PC-9 (cell line): ENCODE data around the gene DENND5A. TPM values are rescaled to one million over a fixed set of nuclear protein-coding genes. Genes with fewer than 3 reads are reported as not detected.

Source experiments
- BruUV-seq: library from RNA; stranded (reverse); fragments of 400-500 nt; replicated peaks from 2 replicates; lab custom pipeline; 2021; lab: Mats Ljungman, UMichigan
- CTCF ChIA-PET: fragments of 300-600 bp; sonication (Branson Sonifier 250); formaldehyde crosslinking; loops from one replicate; lab custom pipeline; 2022; ENCODE audit warnings: antibody characterized with exemption; lab: Charles Lee
- POLR2A ChIA-PET: fragments of 300-600 bp; sonication (Branson Sonifier 250); formaldehyde crosslinking; loops from one replicate; lab custom pipeline; 2022; ENCODE audit warnings: antibody characterized with exemption; ENCODE audit not compliant: unreplicated experiment; lab: Charles Lee
- DNase-seq, 2 experiments: peaks; one replicate each; pipeline versions ENCODE4 v3.0.0 to v3.0.0-alpha.2; 2015 to 2022; ENCODE audit warnings: mixed read lengths in 1 of 2
- H2AFZ ChIP-seq: fragments of 200-600 bp; sonication (generic); 2 replicates; pipeline ENCODE4 v1.8.1; 2017; ENCODE audit warnings: antibody characterized with exemption
- H3F3A ChIP-seq: fragments of 200-600 bp; sonication (generic); 2 replicates; pipeline ENCODE4 v1.8.1; 2017; ENCODE audit warnings: antibody characterized with exemption, mild to moderate bottlenecking, low read depth; ENCODE audit not compliant: insufficient read depth
- H3K27ac ChIP-seq: fragments of 200-600 bp; sonication (generic); 2 replicates; pipeline ENCODE4 v1.6.1; 2016; ENCODE audit warnings: mixed run types
- H3K27me3 ChIP-seq: fragments of 200-600 bp; sonication (generic); 2 replicates; pipeline ENCODE4 v1.6.1; 2016; ENCODE audit warnings: low read depth, mixed run types; ENCODE audit not compliant: insufficient read depth
- H3K36me3 ChIP-seq: fragments of 200-600 bp; sonication (generic); 2 replicates; pipeline ENCODE4 v1.6.1; 2016; ENCODE audit warnings: low read depth, mixed run types
- H3K4me1 ChIP-seq: fragments of 200-600 bp; sonication (generic); replicated peaks from 2 replicates; pipeline ENCODE4 v1.6.1; 2016; ENCODE audit warnings: mixed run types; ENCODE audit not compliant: insufficient read depth
- H3K4me2 ChIP-seq: fragments of 200-600 bp; sonication (generic); 2 replicates; pipeline ENCODE4 v1.6.1; 2017; ENCODE audit warnings: mixed run types
- H3K4me3 ChIP-seq: fragments of 200-600 bp; sonication (generic); 2 replicates; pipeline ENCODE4 v1.6.1; 2016; ENCODE audit warnings: mixed run types
- H3K79me2 ChIP-seq: fragments of 200-600 bp; sonication (generic); 2 replicates; pipeline ENCODE4 v1.6.1; 2017; ENCODE audit warnings: low read depth, mixed run types
- H3K9me2 ChIP-seq: fragments of 200-600 bp; sonication (generic); 2 replicates; pipeline ENCODE4 v1.8.1; 2017; ENCODE audit warnings: mild to moderate bottlenecking; ENCODE audit not compliant: insufficient read depth
- H3K9me3 ChIP-seq: fragments of 200-600 bp; sonication (generic); 2 replicates; pipeline ENCODE4 v1.8.1; 2016; ENCODE audit warnings: low read depth; ENCODE audit not compliant: insufficient read depth
- H4K20me1 ChIP-seq: fragments of 200-600 bp; sonication (generic); 2 replicates; pipeline ENCODE4 v1.8.1; 2017; ENCODE audit not compliant: insufficient read depth
- CTCF ChIP-seq: fragments of 200-600 bp; sonication (generic); conservative IDR thresholded peaks from 2 replicates; pipeline ENCODE4 v1.6.1; 2017; ENCODE audit warnings: mixed run types, antibody characterized with exemption, mild to moderate bottlenecking, moderate library complexity
- EZH2 ChIP-seq: fragments of 200-600 bp; sonication (generic); IDR thresholded peaks from 2 replicates; pipeline ENCODE4 v1.8.0; 2017; ENCODE audit warnings: antibody characterized with exemption, low read depth
- intact Hi-C: fragments of 100-400 bp; cut with micrococcal nuclease; formaldehyde crosslinking; loops from one replicate; pipeline ENCODE4 v1.10.0; 2022; ENCODE audit not compliant: unreplicated experiment
- total RNA-seq: library from RNA; stranded (reverse); gene quantifications from 2 replicates; pipeline ENCODE4 v1.2.3, GENCODE V29; 2021

Gene DENND5A
- total RNA-seq, 1 experiment from 2014 or later = 19.8 TPM

- POLR2A ChIA-PET = no interaction called here
- H3K4me1 ChIP-seq = no peaks in the 10 kb centered on the region
- H3K79me2 ChIP-seq = no peaks in the 10 kb centered on the region
- no peak overlapping the region for H3K27ac ChIP-seq
- intact Hi-C loops = no loop called here
- no TSS peak for BruUV-seq
- no peak overlapping the region for H3K4me2 ChIP-seq
- no peak for DNase-seq
- H2AFZ ChIP-seq = no peak overlapping the region
- no peaks in the 10 kb centered on the region for H3K27me3 ChIP-seq
- no peaks in the 10 kb centered on the region for H3F3A ChIP-seq
- H3K4me3 ChIP-seq = no peak overlapping the region
- CTCF ChIA-PET = no interaction called here
- H3K9me2 ChIP-seq = no peaks in the 10 kb centered on the region
- H4K20me1 ChIP-seq = no peaks in the 10 kb centered on the region
- no peaks in the 10 kb centered on the region for H3K36me3 ChIP-seq
- TF ChIP-seq CTCF = no peak
- no peak for TF ChIP-seq EZH2
- no peaks in the 10 kb centered on the region for H3K9me3 ChIP-seq
These were observed 86.0 kb downstream of the DENND5A start for GRCh38 chr11:9179141-9179540.

GRCh38 chr11:9178716-9179115, 86.4 kb downstream of the DENND5A start:
- no peak for TF ChIP-seq EZH2
- TF ChIP-seq CTCF = no peak
- Histone ChIP-seq H3K4me3 (no peak overlapping the region), H2AFZ (no peak overlapping the region), H3K27ac (no peak overlapping the region), H3F3A (no peaks in the 10 kb centered on the region), H3K36me3 (no peaks in the 10 kb centered on the region), H3K4me1 (no peaks in the 10 kb centered on the region), H3K9me2 (no peaks in the 10 kb centered on the region), H3K4me2 (no peak overlapping the region), H3K27me3 (no peaks in the 10 kb centered on the region), H4K20me1 (no peaks in the 10 kb centered on the region), H3K79me2 (no peaks in the 10 kb centered on the region), H3K9me3 (no peaks in the 10 kb centered on the region)
- BruUV-seq = no TSS peak
- intact Hi-C loops = no loop called here
- POLR2A ChIA-PET = no interaction called here
- CTCF ChIA-PET = no interaction called here
- DNase-seq = no peak

GRCh38 chr11:9177438-9178091, 87.6 kb downstream of the DENND5A start:
- intact Hi-C loops = no loop called here
- Histone ChIP-seq H3K79me2 (no peaks in the 10 kb centered on the region), H3K9me2 (no peaks in the 10 kb centered on the region), H3K9me3 (no peaks in the 10 kb centered on the region), H3F3A (no peaks in the 10 kb centered on the region), H3K4me2 (no peak overlapping the region), H3K27me3 (no peaks in the 10 kb centered on the region), H3K36me3 (no peaks in the 10 kb centered on the region), H3K4me3 (no peak overlapping the region), H4K20me1 (no peaks in the 10 kb centered on the region), H2AFZ (no peak overlapping the region), H3K4me1 (no peaks in the 10 kb centered on the region), H3K27ac (no peak overlapping the region)
- ChIA-PET POLR2A (interaction anchor here (0.5 kb wide), 1 partner anchor 1505 kb away, joined by 3 read pairs; no protein-coding TSS in a partner anchor), CTCF (interaction anchor here (0.6 kb wide), 1 partner anchor 50 kb away, joined by 4 read pairs; no protein-coding TSS in a partner anchor)
- TF ChIP-seq EZH2 (no peak), CTCF (no peak)
- no TSS peak for BruUV-seq
- DNase-seq = no peak
